Epithelial cell of proximal tubule (primary cell): Measurements from ENCODE around the gene SCN9A. TPM values are rescaled to one million over a fixed set of nuclear protein-coding genes. Genes with fewer than 3 reads are reported as not detected.

Experiments used
- DNase-seq: peaks from one replicate; pipeline ENCODE4 v3.0.0-alpha.2; 2011; ENCODE audit warnings: low read depth
- H3K4me3 ChIP-seq: 2 replicates; pipeline ENCODE4 v1.5.1; 2011; ENCODE audit warnings: low read depth, mild to moderate bottlenecking, low read length
- CTCF ChIP-seq: conservative IDR thresholded peaks from 2 replicates; pipeline ENCODE4 v1.5.1; 2012; ENCODE audit warnings: low read depth, mild to moderate bottlenecking, low read length
- total RNA-seq: library from RNA; depleted of rRNA; stranded (reverse); fragments of >200 nt; gene quantifications from 2 replicates; pipeline ENCODE4 v1.2.3, GENCODE V29; 2015

SCN9A gene
- total RNA-seq, 1 donor from 2014 or later = 2.1 TPM

DNA sequence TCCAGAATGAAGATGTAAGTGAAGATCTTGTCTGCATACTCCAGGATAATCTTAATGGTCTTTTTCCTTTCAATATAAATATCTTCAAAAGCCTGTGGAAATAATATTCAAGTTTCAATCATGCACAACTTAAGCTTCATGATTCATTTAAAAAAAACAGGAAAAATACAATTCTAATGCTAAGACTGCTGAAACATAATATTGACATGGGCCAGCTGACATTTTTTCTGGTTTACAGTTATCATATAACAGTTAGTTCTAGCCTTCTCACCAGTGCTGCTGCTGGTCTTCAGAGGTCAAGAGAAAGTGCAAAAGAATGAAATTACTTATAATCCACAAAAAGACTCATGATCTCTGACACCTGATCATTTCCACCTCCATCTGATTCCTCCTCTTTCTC lies 137.6 kb downstream of the SCN9A start:
- DNase-seq = no peak
- H3K4me3 ChIP-seq = no peak overlapping the region
- TF ChIP-seq CTCF = no peak

GRCh38 chr2:166234112-166234846 lies 141.5 kb downstream of the SCN9A start:
- DNase-seq = peak; percentile 36
- H3K4me3 ChIP-seq = no peak overlapping the region
- no peak for TF ChIP-seq CTCF

GRCh38 chr2:166233244-166233643 lies 142.5 kb downstream of the SCN9A start:
- no peak for TF ChIP-seq CTCF
- DNase-seq = no peak
- H3K4me3 ChIP-seq = no peak overlapping the region

- no peak for DNase-seq
- no peak overlapping the region for H3K4me3 ChIP-seq
- TF ChIP-seq CTCF = no peak
Observed at GRCh38 chr2:166230724-166231070, 145.0 kb downstream of the SCN9A start.

- peak; percentile 74 for DNase-seq
- H3K4me3 ChIP-seq = no peak overlapping the region
- no peak for TF ChIP-seq CTCF
Observed at GRCh38 chr2:166230024-166230723, 145.6 kb downstream of the SCN9A start.

GRCh38 chr2:166229678-166230023 lies 146.1 kb downstream of the SCN9A start:
- no peak for TF ChIP-seq CTCF
- DNase-seq = peak; percentile 70
- H3K4me3 ChIP-seq = no peak overlapping the region

GRCh38 chr2:166224197-166224596 lies 151.5 kb downstream of the SCN9A start:
- H3K4me3 ChIP-seq = no peak overlapping the region
- DNase-seq = no peak
- no peak for TF ChIP-seq CTCF
